Peyer's patch (tissue), 4 donors: Measurements from ENCODE around the gene CD8B2. TPM values are rescaled to one million over a fixed set of nuclear protein-coding genes. Genes with fewer than 3 reads are reported as not detected.
"Not testable (repeated sequence)": the region's sequence is repeated elsewhere in the genome, so short reads cannot be mapped to it uniquely, and the experiment has no call there.

Experiments
- DNase-seq, 3 donors: peaks; one replicate each; pipeline ENCODE4 v3.0.0-alpha.2; 2017 to 2019
- H3K27ac ChIP-seq, 4 donors: fragments of 200-600 bp; sonication (generic); one replicate each; pipeline ENCODE4 v1.5.1; 2016 to 2019
- H3K27me3 ChIP-seq, 2 donors: fragments of 200-600 bp; sonication (generic); one replicate each; pipeline ENCODE4 v1.5.1; 2019
- H3K36me3 ChIP-seq, 3 donors: fragments of 200-600 bp; sonication (generic); one replicate each; pipeline ENCODE4 v1.5.1; 2016 to 2019
- H3K4me1 ChIP-seq, 4 donors: fragments of 200-600 bp; sonication (generic); one replicate each; pipeline ENCODE4 v1.5.1; 2016 to 2019
- H3K4me3 ChIP-seq, 4 donors: fragments of 200-600 bp; sonication (generic); 1 replicate in 3 of 4; 2 replicates in 1 of 4; pipeline ENCODE4 v1.5.1; 2016 to 2019; ENCODE audit warnings: mild to moderate bottlenecking in 1 of 4
- H3K9me3 ChIP-seq, 4 donors: fragments of 200-600 bp; sonication (generic); one replicate each; pipeline ENCODE4 v1.5.1; 2016 to 2019; ENCODE audit warnings: mild to moderate bottlenecking in 1 of 4
- CTCF ChIP-seq, 6 experiments: fragments of 450-650 bp in 4 of 6; fragments of 200-600 bp in 2 of 6; sonication (generic) in 1 of 6; IDR thresholded peaks; one replicate each; pipeline ENCODE4 v1.5.1; 2017 to 2019; ENCODE audit warnings: antibody characterized with exemption in 6 of 6, mild to moderate bottlenecking in 3 of 6, moderate library complexity in 1 of 6
- total RNA-seq, 4 donors: library from RNA; depleted of rRNA; stranded (reverse); fragments of >200 nt; gene quantifications; one replicate each; pipeline ENCODE4 v1.1.0, GENCODE V29; 2016

CD8B2 gene
- 1 to 10 TPM in 1 of 4 donors, under 1 TPM in 2, not detected in 1; 0.27 to 5.0 (median 0.35) TPM for total RNA-seq

DNA sequence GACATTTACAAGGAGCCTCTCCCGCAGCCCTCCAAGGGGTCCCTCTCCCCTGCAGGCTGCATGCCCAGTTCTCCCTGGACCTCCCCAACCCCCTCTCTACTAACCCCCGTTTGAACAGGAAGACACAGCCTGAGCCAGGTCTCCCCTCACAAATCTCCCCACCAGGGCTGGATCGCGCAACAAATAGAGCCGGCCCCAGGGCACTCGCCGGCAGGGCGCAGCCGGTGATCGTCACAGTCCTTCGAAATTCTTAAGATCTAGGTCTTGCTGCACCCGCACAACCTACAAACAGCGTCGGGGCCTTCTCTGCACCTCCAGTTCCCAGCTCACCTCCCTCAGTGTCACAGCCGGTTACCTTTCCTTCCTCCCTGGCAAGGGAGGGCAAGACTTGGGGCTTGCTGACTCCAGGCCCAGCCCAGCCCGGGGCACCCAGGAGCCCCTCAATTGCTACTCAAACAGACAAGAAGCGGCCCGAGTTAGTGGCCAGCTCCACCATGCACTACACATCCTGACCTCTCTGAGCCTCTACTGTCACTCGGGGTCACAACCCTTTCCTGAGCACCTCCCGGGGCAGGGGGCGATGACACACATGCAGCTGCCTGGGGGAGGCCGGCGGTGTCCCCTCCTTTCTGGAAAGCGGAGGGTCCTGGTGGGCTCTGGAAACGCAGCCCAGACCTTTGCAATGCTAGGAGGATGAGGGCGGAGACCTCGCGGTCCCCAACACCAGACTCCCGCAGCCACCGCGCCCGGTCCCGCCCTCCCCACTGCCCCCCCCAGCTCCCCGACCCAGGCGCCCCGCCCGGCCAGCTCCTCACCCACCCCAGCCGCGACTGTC is at the start of gene CD8B2:
Gene CD8B2 (plus strand): TSS at position 814 of the 835 bp plus-strand sequence. CDS start 63 bp downstream, outside the sequence.
- DNase-seq, result not testable (repeated sequence)
- H3K4me3 ChIP-seq, result peak within 1 kb of the TSS in 1 of 4 donors; percentile 19

DNA sequence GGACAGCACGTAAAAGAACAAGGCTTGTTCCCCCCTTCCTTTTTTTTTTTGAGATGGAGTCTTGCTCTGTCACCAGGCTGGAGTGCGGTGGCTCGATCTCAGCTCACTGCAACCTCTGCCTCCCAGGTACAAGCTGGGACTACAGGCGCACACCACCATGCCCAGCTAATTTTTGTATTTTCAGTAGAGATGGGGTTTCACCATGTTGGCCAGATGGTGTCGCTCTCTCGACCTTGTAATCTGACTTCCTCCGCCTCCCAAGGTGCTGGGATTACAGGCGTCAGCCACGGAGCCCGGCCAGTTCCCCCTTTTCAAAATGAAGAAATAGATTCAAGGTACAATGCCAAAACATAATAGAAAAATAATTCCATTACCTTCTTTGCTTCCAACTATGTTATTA is 25.3 kb upstream of the CD8B2 start:
- TF ChIP-seq CTCF (IDR thresholded peaks at IDR 0.05), result peak in 3 of 6 experiments; percentile 13 to 43 (median 40)
- not testable (repeated sequence) for H3K4me3 ChIP-seq, H3K27ac ChIP-seq, H3K9me3 ChIP-seq, H3K4me1 ChIP-seq, H3K27me3 ChIP-seq, DNase-seq, H3K36me3 ChIP-seq

More for the DNA sequence above, at the start of gene CD8B2:
- H3K4me1 ChIP-seq, H3K27ac ChIP-seq, H3K36me3 ChIP-seq, H3K9me3 ChIP-seq, H3K27me3 ChIP-seq: not testable (repeated sequence)

DNA sequence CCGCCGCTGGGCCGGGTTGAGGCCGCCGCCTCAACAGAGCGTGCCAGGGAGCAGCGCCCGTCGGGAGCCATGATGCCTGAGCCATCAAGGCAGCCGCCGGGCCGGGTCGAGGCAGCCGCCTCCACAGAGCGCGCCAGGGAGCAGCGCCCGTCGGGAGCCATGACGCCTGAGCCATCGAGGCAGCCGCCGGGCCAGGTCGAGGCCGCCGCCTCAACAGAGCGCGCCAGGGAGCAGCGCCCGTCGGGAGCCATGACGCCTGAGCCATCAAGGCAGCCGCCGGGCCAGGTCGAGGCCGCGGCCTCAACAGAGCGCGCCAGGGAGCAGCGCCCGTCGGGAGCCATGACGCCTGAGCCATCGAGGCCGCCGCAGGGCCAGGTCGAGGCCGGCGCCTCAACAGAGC is 19.6 kb upstream of the CD8B2 start:
- H3K4me1 ChIP-seq, H3K4me3 ChIP-seq, H3K36me3 ChIP-seq, DNase-seq, H3K27ac ChIP-seq, H3K27me3 ChIP-seq, H3K9me3 ChIP-seq: not testable (repeated sequence)

DNA sequence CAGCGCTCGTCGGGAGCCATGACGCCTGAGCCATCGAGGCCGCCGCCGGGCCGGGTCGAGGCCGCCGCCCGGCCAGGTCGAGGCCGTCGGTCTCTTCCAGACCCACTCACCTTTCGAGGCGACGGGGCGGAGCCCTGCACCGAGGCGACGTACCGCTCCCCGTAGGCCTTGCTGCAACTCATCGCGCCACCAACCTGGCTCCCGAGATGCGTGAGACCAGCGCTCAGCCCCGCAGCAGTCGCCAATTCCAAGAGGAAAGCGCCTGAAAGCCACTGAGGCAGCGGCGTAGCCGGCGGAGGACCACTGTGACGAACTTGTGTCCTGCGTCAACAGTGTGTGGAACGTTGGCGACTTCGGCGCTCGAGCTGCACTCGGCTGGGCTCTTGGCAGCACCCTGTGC is 19.1 kb upstream of the CD8B2 start, which contains the start of gene RGPD3:
Gene RGPD3 (minus strand): TSS at position 307 of the 400 bp plus-strand sequence. CDS start 125 bp downstream, at position 182.
- not testable (repeated sequence) for DNase-seq, H3K27ac ChIP-seq, H3K4me3 ChIP-seq, H3K9me3 ChIP-seq, H3K27me3 ChIP-seq, H3K4me1 ChIP-seq, H3K36me3 ChIP-seq

GRCh38 chr2:106470658-106471057 is 16.5 kb upstream of the CD8B2 start:
- H3K27ac ChIP-seq, H3K9me3 ChIP-seq, H3K27me3 ChIP-seq, H3K4me1 ChIP-seq, H3K36me3 ChIP-seq, H3K4me3 ChIP-seq: not testable (repeated sequence)
- TF ChIP-seq CTCF (IDR thresholded peaks at IDR 0.05), result peak in 2 of 6 experiments; percentile 11 to 41
- peak in 2 of 3 donors; percentile 38 to 81 for DNase-seq

DNA sequence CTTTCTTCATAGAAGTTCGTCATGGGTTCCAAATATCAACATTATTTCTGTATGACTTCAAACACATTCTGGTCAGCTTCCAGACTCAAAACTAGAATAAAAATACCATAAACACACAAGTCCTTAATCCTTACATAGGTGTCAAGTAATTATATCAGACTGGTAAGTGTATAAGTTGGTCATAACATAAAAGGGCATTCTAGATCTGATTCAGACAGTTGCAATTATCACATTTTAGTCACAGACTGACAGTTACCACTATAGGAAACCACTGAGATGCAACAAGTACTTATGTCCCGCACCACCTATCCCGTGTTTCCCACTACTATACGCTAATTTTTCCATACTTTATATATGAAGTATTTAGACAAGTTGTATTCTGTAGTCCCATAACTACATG is 9.5 kb upstream of the CD8B2 start:
- not testable (repeated sequence) for H3K27me3 ChIP-seq, H3K27ac ChIP-seq, DNase-seq, H3K4me3 ChIP-seq, H3K4me1 ChIP-seq, H3K9me3 ChIP-seq, H3K36me3 ChIP-seq

DNA sequence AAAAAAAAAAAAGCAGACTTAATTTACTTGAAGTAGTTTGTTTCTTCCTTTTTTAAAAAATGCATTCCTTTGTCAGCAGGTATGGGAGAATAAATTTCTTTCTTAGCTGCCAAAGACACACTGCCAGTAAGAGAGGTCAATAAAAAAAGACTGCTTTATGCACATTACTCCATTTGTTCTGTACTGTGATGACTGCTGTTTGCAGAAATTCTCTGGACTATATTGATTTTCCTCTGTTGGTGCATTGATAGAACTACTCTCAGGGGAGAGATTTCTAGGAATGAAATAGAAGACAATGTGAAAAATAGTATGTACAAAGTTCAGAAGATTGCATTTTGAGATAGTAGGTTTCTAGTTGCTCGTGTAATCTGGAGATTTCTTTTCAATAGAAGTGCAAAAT is 7.6 kb upstream of the CD8B2 start:
- DNase-seq, H3K27me3 ChIP-seq, H3K36me3 ChIP-seq, H3K4me3 ChIP-seq, H3K9me3 ChIP-seq, H3K4me1 ChIP-seq, H3K27ac ChIP-seq: not testable (repeated sequence)

GRCh38 chr2:106487386-106488191 is 425 bp downstream of the CD8B2 start:
- H3K36me3 ChIP-seq, H3K4me1 ChIP-seq, H3K27ac ChIP-seq, H3K9me3 ChIP-seq, DNase-seq, H3K27me3 ChIP-seq: not testable (repeated sequence)
- peak overlapping the region in 1 of 4 donors; percentile 19 for H3K4me3 ChIP-seq

- H3K27me3 ChIP-seq, DNase-seq, H3K27ac ChIP-seq, H3K4me3 ChIP-seq, H3K4me1 ChIP-seq, H3K9me3 ChIP-seq, H3K36me3 ChIP-seq: not testable (repeated sequence)
Measured at GRCh38 chr2:106489701-106490100, 2.5 kb downstream of the CD8B2 start.

- not testable (repeated sequence) for H3K27ac ChIP-seq, H3K9me3 ChIP-seq, H3K27me3 ChIP-seq, H3K4me1 ChIP-seq, H3K36me3 ChIP-seq, H3K4me3 ChIP-seq, DNase-seq
Measured at GRCh38 chr2:106492399-106492798, 5.2 kb downstream of the CD8B2 start.

DNA sequence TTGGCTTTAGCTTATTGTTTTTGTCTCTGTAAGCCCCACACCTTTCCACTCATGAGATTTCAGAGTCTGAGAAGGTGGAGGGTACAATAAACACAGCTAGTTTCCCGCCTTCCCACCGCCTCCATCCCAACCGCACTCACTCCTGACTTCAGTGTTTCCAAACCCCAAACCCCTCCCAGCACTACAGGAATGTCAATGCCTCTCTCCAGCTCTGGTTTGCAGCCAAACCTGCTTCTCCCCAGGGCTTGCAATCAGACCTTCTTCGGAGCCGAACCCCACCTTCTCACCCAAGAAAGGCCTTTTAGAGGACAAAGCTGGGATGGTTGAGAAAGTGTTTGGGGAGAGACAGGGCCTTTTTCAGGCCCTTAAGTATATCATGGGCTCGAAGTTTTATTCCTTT is 5.7 kb downstream of the CD8B2 start:
- not testable (repeated sequence) for H3K36me3 ChIP-seq, DNase-seq

DNA sequence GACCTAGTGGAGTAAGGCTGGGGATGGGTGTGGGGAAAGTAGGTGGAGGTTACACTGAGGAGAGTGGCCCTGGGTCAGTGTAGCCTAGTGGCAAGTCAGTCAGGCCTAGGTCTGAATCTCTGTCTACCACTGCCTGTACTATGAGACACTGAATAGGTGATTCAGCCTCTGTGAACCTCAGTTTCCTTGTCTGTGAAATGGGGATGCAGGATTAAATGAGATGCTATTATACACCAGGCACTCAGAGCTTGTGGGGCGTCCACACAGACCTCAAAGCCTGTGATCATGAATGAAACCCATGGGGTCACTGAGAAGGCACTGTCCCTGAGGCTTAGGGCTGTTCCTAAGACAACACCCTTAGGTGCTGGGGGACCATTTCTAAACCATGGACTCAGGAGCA is 11.4 kb downstream of the CD8B2 start:
- not testable (repeated sequence) for H3K4me3 ChIP-seq, H3K4me1 ChIP-seq, DNase-seq, H3K9me3 ChIP-seq, H3K27me3 ChIP-seq, H3K36me3 ChIP-seq, H3K27ac ChIP-seq

More for the DNA sequence above, 5.7 kb downstream of the CD8B2 start:
- not testable (repeated sequence) for H3K27me3 ChIP-seq, H3K27ac ChIP-seq, H3K4me3 ChIP-seq, H3K9me3 ChIP-seq, H3K4me1 ChIP-seq

- H3K4me3 ChIP-seq, H3K36me3 ChIP-seq, H3K9me3 ChIP-seq, H3K27ac ChIP-seq, DNase-seq, H3K27me3 ChIP-seq, H3K4me1 ChIP-seq: not testable (repeated sequence)
Measured at GRCh38 chr2:106500350-106500749, 13.2 kb downstream of the CD8B2 start.
